ENCODE data around the gene DCAF7.

Gene DCAF7, protein sequence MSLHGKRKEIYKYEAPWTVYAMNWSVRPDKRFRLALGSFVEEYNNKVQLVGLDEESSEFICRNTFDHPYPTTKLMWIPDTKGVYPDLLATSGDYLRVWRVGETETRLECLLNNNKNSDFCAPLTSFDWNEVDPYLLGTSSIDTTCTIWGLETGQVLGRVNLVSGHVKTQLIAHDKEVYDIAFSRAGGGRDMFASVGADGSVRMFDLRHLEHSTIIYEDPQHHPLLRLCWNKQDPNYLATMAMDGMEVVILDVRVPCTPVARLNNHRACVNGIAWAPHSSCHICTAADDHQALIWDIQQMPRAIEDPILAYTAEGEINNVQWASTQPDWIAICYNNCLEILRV

DNA sequence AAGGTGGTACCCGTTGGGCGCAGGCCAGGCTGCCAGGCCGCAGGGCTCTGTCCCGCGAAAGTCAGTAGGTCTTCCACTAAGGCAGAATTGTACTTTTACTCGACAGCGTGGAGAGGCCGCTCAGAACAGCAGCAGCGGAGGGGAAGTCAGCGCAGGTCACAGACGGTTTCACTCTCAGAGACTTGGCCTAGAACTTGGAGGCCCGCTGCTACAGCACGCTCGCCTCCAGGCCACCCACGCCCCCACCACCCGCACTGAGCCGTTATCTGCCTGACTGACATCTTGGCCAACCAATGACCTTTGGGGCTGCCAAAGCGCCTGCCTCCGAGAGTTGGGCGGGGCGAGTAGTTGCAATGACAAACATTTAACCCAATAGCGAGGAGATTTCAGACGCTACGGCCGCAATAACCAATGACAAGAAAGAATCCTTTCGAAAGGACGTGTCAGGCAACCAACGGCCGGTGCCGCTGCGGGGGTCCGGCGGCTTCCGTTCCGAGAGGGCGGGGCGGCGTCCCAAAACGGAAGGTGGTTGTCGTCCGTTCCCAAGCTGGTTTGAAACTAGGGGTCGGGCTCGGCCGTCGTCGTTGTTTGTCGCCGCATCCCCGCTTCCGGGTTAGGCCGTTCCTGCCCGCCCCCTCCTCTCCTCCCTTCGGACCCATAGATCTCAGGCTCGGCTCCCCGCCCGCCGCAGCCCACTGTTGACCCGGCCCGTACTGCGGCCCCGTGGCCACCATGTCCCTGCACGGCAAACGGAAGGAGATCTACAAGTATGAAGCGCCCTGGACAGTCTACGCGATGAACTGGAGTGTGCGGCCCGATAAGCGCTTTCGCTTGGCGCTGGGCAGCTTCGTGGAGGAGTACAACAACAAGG, at the start of gene DCAF7:
Gene DCAF7 (plus strand): TSS at position 532 of the 871 bp plus-strand sequence. CDS start 201 bp downstream, at position 733.
- peak; percentile 96 for ATAC-seq (replicated peaks; ENCODE audit: extremely low read depth, poor library complexity, severe bottlenecking)
- DNase-seq (ENCODE audit: low spot score in 2 of 2), result peak; percentile 97 to 100
- Mint-ChIP-seq H3K36me3 (ENCODE audit: insufficient read depth) (peaks cover 16% of the 10 kb centered on the region), H3K27ac (ENCODE audit: low read depth) (peak within 1 kb of the TSS; percentile 93), H3K4me3 (peak within 1 kb of the TSS; percentile 97), H3K9me3 (no peaks in the 10 kb centered on the region), H3K27me3 (no peaks in the 10 kb centered on the region), H3K4me1 (peaks cover 45% of the 10 kb centered on the region)

DNA sequence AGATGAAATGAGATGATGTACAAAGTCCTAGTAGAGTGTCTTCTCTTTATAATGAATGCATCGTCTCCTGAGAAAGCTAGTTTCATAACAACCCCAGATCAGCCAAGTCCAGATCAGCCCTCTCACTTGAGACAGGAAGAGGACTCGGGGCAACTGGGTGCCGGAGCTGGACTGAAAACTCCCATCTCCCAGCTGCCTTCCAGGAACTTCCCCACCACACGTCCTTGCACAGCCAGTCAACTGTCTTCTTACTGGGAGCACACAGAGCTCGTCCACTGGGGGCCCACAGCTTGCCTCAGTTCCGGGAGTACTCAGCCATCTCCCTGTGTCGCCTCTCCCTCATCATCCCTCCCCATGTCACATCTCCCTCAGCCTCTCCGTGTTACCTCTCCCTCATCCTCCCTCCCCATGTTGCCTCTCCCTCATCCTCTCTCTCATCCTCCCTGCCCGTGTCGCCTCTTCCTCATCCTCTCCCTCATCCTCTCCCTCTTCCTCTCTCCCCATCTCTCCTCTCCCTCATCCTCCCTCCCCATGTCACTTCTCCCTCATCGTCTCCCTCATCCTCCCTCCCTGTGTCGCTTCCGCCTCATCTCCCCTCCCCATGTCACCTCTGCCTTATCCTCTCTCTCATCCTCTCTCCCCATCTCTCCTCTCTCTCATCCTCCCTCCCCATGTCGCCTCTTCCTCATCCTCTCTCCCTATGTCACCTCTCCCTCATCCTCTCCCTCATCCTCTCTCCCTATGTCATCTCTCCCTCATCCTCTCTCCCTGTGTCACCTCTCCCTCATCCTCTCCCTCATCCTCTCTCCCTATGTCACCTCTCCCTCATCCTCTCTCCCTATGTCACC, 49.5 kb upstream of the DCAF7 start:
- Mint-ChIP-seq H3K4me1 (no peaks in the 10 kb centered on the region), H3K27ac (ENCODE audit: low read depth) (peak overlapping the region; percentile 87), H3K9me3 (no peaks in the 10 kb centered on the region), H3K36me3 (ENCODE audit: insufficient read depth) (peaks cover 3% of the 10 kb centered on the region), H3K27me3 (peaks cover 52% of the 10 kb centered on the region), H3K4me3 (no peak overlapping the region)
- no peak for ATAC-seq (replicated peaks; ENCODE audit: extremely low read depth, poor library complexity, severe bottlenecking)
- no peak for DNase-seq (ENCODE audit: low spot score in 2 of 2)

DNA sequence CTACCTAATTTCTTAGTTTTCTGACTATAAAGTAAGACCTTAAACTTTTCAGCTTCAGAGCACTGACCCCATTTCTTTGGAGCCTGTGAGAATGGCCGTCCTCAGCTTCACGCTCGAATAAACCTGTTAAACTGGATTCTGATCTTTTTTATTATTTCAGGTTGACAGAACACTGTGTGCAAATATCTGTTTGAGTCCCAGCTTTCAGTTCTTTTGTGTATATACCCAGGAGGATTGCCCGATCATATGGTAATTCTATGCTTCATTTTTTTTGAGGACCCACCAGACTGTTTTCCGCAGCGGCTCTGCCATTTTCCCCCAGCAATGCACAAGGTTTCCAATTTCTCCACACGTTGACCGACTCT, 47.0 kb upstream of the DCAF7 start:
- H3K27ac Mint-ChIP-seq (ENCODE audit: low read depth), result no peak overlapping the region
- peaks cover 76% of the 10 kb centered on the region for H3K27me3 Mint-ChIP-seq
- no peak for DNase-seq (ENCODE audit: low spot score in 2 of 2)
- no peak overlapping the region for H3K4me3 Mint-ChIP-seq
- peaks cover 3% of the 10 kb centered on the region for H3K36me3 Mint-ChIP-seq (ENCODE audit: insufficient read depth)
- no peak for ATAC-seq (replicated peaks; ENCODE audit: extremely low read depth, poor library complexity, severe bottlenecking)
- no peaks in the 10 kb centered on the region for H3K9me3 Mint-ChIP-seq
- H3K4me1 Mint-ChIP-seq, result no peaks in the 10 kb centered on the region

DNA sequence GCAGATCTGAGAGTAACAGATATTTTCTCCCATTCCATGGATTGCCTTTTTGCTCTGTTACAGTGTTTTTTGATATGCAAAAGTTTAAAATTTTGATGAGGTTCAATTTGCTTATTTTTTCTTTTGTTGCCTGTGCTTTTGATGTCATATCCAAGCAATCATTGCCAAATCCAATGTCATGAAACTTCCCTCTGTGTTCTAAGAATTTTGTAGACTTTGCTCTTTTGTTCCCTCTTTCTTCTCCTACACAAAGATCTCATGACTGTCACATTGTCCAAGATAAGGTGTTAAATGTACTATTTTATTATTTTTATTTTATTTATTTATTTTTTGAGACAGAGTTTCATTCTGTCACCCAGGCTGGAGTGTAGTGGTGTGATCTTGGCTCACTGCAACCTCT, 46.0 kb upstream of the DCAF7 start:
- ATAC-seq (replicated peaks; ENCODE audit: extremely low read depth, poor library complexity, severe bottlenecking) (no peak), DNase-seq (ENCODE audit: low spot score in 2 of 2) (no peak)
- no peaks in the 10 kb centered on the region for H3K9me3 Mint-ChIP-seq
- H3K27ac Mint-ChIP-seq (ENCODE audit: low read depth), result no peak overlapping the region
- H3K36me3 Mint-ChIP-seq (ENCODE audit: insufficient read depth), result peaks cover 3% of the 10 kb centered on the region
- H3K4me3 Mint-ChIP-seq, result no peak overlapping the region
- no peaks in the 10 kb centered on the region for H3K4me1 Mint-ChIP-seq
- peaks cover 84% of the 10 kb centered on the region for H3K27me3 Mint-ChIP-seq

DNA sequence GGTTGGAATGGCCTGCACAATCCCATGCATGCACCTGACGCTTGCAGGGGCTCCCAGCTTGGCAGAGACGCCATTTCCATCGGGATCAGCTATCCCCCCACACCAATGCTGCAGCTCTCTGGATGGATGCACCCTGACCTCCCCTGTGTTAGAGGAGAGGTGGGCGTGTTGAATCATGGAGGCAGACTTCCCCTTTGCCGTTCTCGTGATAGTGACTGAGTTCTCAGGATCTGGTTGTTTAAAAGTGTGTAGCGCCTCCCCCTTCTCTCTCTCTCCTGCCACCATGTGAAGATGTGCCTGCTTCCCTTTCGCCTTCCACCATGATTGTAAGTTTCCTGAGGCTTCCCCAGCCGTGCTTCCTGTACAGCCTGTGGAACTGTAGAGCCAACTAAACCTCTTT, 44.9 kb upstream of the DCAF7 start:
- H3K36me3 Mint-ChIP-seq (ENCODE audit: insufficient read depth), result peaks cover 3% of the 10 kb centered on the region
- no peak for DNase-seq (ENCODE audit: low spot score in 2 of 2)
- no peak overlapping the region for H3K27ac Mint-ChIP-seq (ENCODE audit: low read depth)
- H3K4me1 Mint-ChIP-seq, result no peaks in the 10 kb centered on the region
- H3K4me3 Mint-ChIP-seq, result no peak overlapping the region
- peaks cover 94% of the 10 kb centered on the region for H3K27me3 Mint-ChIP-seq
- ATAC-seq (replicated peaks; ENCODE audit: extremely low read depth, poor library complexity, severe bottlenecking), result no peak
- no peaks in the 10 kb centered on the region for H3K9me3 Mint-ChIP-seq

DNA sequence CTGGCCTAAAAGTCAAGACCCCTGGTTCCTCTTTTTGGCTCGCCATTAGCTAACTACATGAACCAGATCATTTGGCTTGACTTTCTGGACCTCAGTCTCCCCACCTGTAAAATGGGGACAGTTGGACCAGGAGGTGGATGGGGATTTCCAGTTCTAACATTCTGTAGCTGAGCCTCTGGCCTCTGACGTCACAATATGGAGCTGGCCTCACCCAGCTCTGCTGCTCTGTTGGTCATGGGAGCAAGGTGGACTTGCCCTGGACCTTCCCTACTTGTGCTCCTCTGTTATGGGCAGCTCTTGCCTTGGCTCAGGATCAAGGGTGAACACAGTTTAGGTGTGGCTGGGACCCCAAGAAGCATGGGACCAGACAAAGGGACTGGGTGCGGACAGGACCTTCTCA, 43.6 kb upstream of the DCAF7 start:
- H3K36me3 Mint-ChIP-seq (ENCODE audit: insufficient read depth), result no peaks in the 10 kb centered on the region
- ATAC-seq (replicated peaks; ENCODE audit: extremely low read depth, poor library complexity, severe bottlenecking) (no peak), DNase-seq (ENCODE audit: low spot score in 2 of 2) (no peak)
- H3K27ac Mint-ChIP-seq (ENCODE audit: low read depth), result no peak overlapping the region
- no peak overlapping the region for H3K4me3 Mint-ChIP-seq
- peaks cover 81% of the 10 kb centered on the region for H3K27me3 Mint-ChIP-seq
- no peaks in the 10 kb centered on the region for H3K9me3 Mint-ChIP-seq
- H3K4me1 Mint-ChIP-seq, result no peaks in the 10 kb centered on the region

DNA sequence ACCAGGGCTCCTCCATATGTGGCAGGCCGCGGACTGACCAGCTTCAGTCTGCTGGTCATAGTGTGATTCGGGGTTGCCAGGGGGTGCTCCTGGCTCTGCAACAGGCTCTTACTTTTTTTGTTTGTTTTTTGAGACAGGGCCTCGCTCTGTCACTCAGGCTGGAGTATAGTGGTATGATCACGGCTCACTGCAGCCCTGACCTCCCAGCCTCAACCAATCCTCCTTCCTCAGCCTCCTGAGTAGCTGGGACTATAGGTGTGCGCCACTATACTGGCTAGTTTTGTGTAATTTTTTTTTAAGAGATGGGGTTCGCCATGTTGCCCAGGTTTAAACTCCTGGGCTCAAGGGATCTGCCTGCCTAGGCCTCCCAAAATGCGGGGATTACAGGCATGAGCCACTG, 38.9 kb upstream of the DCAF7 start:
- H3K4me1 Mint-ChIP-seq, result no peaks in the 10 kb centered on the region
- peaks cover 47% of the 10 kb centered on the region for H3K27me3 Mint-ChIP-seq
- no peaks in the 10 kb centered on the region for H3K36me3 Mint-ChIP-seq (ENCODE audit: insufficient read depth)
- H3K4me3 Mint-ChIP-seq, result no peak overlapping the region
- no peak for ATAC-seq (replicated peaks; ENCODE audit: extremely low read depth, poor library complexity, severe bottlenecking)
- H3K27ac Mint-ChIP-seq (ENCODE audit: low read depth), result no peak overlapping the region
- no peaks in the 10 kb centered on the region for H3K9me3 Mint-ChIP-seq
- DNase-seq (ENCODE audit: low spot score in 2 of 2), result no peak

DNA sequence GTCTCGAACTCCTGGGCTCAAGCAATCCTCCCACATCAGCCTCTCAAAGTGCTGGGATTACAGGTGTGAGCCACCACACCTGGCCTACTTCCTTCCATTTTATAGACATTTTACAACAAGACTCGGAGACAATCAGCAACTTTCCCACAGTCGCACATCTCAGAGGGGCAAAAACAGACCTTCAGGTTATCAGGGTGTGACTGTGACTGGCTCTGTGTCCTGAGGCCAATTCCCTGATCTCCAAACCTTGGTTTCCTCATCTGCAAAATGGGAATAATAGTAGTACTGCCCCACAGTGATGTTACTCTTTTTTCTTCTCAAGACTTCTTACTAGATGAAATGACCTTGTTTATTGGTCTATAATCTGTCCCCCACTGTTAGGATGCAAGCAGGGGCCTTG, 37.9 kb upstream of the DCAF7 start:
- Mint-ChIP-seq H3K36me3 (ENCODE audit: insufficient read depth) (no peaks in the 10 kb centered on the region), H3K9me3 (no peaks in the 10 kb centered on the region), H3K4me3 (no peak overlapping the region), H3K27ac (ENCODE audit: low read depth) (no peak overlapping the region), H3K4me1 (no peaks in the 10 kb centered on the region), H3K27me3 (peaks cover 47% of the 10 kb centered on the region)
- ATAC-seq (replicated peaks; ENCODE audit: extremely low read depth, poor library complexity, severe bottlenecking) (no peak), DNase-seq (ENCODE audit: low spot score in 2 of 2) (no peak)

DNA sequence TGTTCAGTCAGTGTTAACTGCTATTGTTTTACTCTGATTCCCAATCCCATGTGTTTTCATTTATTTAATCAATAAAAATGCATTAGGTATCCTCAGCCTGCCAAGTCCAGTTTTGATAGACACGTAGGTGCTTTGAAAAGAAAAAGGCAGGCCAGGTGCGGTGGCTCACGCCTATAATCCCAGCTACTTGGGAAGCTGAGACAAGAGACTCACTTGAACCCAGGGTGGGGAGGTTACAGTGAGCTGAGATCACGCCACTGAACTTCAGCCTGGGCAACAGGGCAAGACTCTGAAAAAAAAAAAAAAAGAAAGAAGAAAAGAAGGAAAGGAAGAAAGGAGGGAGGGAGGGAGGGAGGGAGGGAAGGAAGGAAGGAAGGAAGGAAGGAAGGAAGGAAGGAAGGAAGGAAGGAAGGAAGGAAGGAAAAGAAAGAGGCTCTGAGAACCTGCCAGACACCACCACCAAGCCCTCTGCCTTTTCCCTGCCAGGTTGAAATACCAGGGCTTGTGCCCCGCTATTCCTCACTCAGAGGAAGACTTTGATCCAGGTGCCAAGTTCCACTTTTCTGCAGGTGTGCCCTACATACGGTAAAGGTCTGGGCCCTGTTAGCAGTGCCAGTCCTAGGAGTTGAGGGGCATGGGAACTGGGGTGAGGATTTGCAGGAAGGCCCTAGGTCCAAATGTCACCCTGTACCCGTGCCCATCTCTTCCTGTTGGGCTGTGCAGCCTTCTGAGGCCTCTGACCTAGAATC, 37.2 kb upstream of the DCAF7 start:
- Mint-ChIP-seq H3K27me3 (peaks cover 45% of the 10 kb centered on the region), H3K4me1 (no peaks in the 10 kb centered on the region), H3K36me3 (ENCODE audit: insufficient read depth) (no peaks in the 10 kb centered on the region), H3K4me3 (no peak overlapping the region), H3K9me3 (no peaks in the 10 kb centered on the region), H3K27ac (ENCODE audit: low read depth) (no peak overlapping the region)
- DNase-seq (ENCODE audit: low spot score in 2 of 2) (no peak), ATAC-seq (replicated peaks; ENCODE audit: extremely low read depth, poor library complexity, severe bottlenecking) (no peak)

DNA sequence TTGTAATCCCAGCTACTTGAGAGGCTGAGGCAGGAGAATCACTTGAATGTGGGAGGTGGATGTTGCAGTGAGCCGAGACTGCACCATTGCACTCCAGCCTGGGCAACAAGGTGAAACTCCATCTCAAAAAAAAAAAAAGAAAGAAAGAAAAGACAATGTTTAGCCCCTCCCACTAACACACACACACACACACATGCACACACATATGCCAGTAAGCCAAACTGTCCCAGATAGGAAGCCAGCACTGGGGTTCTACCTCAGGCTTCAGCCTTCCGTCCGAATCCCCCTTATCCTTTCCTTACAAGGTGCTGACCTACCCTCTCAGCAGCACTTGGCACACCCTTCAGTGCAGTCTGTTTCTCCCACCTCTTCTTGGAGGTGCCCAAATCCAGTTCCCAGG, 35.8 kb upstream of the DCAF7 start:
- H3K36me3 Mint-ChIP-seq (ENCODE audit: insufficient read depth), result no peaks in the 10 kb centered on the region

DNA sequence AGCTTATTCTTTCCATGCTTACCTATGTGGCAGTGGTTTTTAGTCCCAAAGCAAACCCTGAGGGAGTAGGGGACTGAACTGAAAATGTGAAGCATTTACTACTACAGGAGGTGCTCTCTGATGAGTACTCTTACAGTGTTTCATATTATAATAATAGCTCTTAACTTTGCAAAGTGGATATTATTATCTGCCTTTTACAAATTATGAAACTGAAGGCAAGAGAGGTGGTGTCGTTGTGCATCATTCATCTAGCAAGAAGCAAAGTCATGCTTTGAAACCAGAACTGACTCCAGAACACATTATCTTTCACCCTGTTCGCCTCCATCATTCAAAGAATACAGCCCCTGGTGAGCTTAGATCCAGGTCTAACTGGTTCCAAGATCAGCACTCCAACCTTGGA, 35.3 kb upstream of the DCAF7 start:
- Mint-ChIP-seq H3K36me3 (ENCODE audit: insufficient read depth) (no peaks in the 10 kb centered on the region), H3K27ac (ENCODE audit: low read depth) (no peak overlapping the region), H3K4me1 (no peaks in the 10 kb centered on the region), H3K27me3 (peaks cover 27% of the 10 kb centered on the region), H3K9me3 (no peaks in the 10 kb centered on the region), H3K4me3 (no peak overlapping the region)
- DNase-seq (ENCODE audit: low spot score in 2 of 2) (no peak), ATAC-seq (replicated peaks; ENCODE audit: extremely low read depth, poor library complexity, severe bottlenecking) (no peak)

More for the DNA sequence above, 35.8 kb upstream of the DCAF7 start:
- peaks cover 32% of the 10 kb centered on the region for H3K27me3 Mint-ChIP-seq
- H3K27ac Mint-ChIP-seq (ENCODE audit: low read depth), result no peak overlapping the region
- DNase-seq (ENCODE audit: low spot score in 2 of 2) (no peak), ATAC-seq (replicated peaks; ENCODE audit: extremely low read depth, poor library complexity, severe bottlenecking) (no peak)
- H3K4me3 Mint-ChIP-seq, result no peak overlapping the region
- H3K4me1 Mint-ChIP-seq, result no peaks in the 10 kb centered on the region
- no peaks in the 10 kb centered on the region for H3K9me3 Mint-ChIP-seq

DNA sequence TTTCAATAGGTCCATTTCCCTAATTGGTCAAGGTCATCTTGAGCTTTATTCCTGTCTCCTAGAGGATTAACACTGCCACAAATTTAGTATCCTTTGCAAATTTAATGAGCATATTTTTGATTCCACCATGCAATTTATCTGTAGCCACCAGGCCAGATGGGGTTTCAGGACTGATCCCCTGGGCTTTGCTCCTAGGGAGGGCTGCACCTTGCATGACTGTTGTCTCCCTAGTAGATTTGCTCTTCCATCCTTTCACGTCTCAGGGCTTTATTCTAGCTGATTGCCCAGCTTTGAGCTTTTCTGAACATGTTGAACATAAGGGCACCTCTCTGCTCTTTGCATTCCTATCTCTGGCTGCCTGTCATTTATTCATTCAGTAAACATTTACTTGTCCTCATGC, 34.9 kb upstream of the DCAF7 start:
- no peak overlapping the region for H3K27ac Mint-ChIP-seq (ENCODE audit: low read depth)
- no peak for ATAC-seq (replicated peaks; ENCODE audit: extremely low read depth, poor library complexity, severe bottlenecking)
- no peak overlapping the region for H3K4me3 Mint-ChIP-seq
- peaks cover 24% of the 10 kb centered on the region for H3K27me3 Mint-ChIP-seq
- no peak for DNase-seq (ENCODE audit: low spot score in 2 of 2)
- H3K9me3 Mint-ChIP-seq, result no peaks in the 10 kb centered on the region
- no peaks in the 10 kb centered on the region for H3K36me3 Mint-ChIP-seq (ENCODE audit: insufficient read depth)
- H3K4me1 Mint-ChIP-seq, result no peaks in the 10 kb centered on the region

Data from central memory CD8-positive, alpha-beta T cell (primary cell).